Upper lobe of left lung (tissue), 6 donors: ENCODE data around the gene LRIG3. TPM values are rescaled to one million over a fixed set of nuclear protein-coding genes. Genes with fewer than 3 reads are reported as not detected.

ENCODE experiments used
- ATAC-seq, 2 donors: fragments of 200-7000 bp; cut with Tn5 transposase; one replicate each; pipeline ENCODE4 v1.9.1; 2022; ENCODE audit warnings: mild to moderate bottlenecking in 2 of 2, moderate library complexity in 2 of 2; ENCODE audit not compliant: low FRiP score in 2 of 2
- DNase-seq, 2 donors: peaks; one replicate each; pipeline ENCODE4 v3.0.0-alpha.2; 2019 to 2020
- H3K27ac ChIP-seq, 4 donors: fragments of 200-600 bp; sonication (generic); one replicate each; pipeline ENCODE4 v1.5.1; 2016 to 2019
- H3K27me3 ChIP-seq, 4 donors: fragments of 200-600 bp; sonication (generic); one replicate each; pipeline ENCODE4 v1.5.1; 2017 to 2019
- H3K36me3 ChIP-seq, 4 donors: fragments of 200-600 bp; sonication (generic); one replicate each; pipeline ENCODE4 v1.5.1; 2016 to 2019
- H3K4me1 ChIP-seq, 4 donors: fragments of 200-600 bp; sonication (generic); one replicate each; pipeline ENCODE4 v1.5.1; 2018 to 2019
- H3K4me3 ChIP-seq, 4 donors: fragments of 200-600 bp; sonication (generic); one replicate each; pipeline ENCODE4 v1.5.1; 2017 to 2019; ENCODE audit warnings: mild to moderate bottlenecking in 2 of 4, moderate library complexity in 1 of 4
- H3K9me3 ChIP-seq, 4 donors: fragments of 200-600 bp; sonication (generic); one replicate each; pipeline ENCODE4 v1.5.1; 2018 to 2019
- CTCF ChIP-seq, 6 experiments: fragments of 450-650 bp in 4 of 6; fragments of 200-600 bp in 2 of 6; sonication (generic) in 2 of 6; IDR thresholded peaks; one replicate each; pipeline ENCODE4 v1.5.1; 2016 to 2019; ENCODE audit warnings: antibody characterized with exemption in 6 of 6
- EP300 ChIP-seq, 4 donors: sonication (generic); formaldehyde crosslinking; IDR thresholded peaks; one replicate each; pipeline ENCODE4 v1.5.1; 2017; ENCODE audit warnings: antibody characterized with exemption in 4 of 4, control low read depth in 2 of 4
- POLR2A ChIP-seq, 4 donors: fragments of 450-650 bp; IDR thresholded peaks; one replicate each; pipeline ENCODE4 v1.5.1; 2016 to 2017; ENCODE audit warnings: antibody characterized with exemption in 4 of 4, mild to moderate bottlenecking in 2 of 4
- POLR2AphosphoS5 ChIP-seq, 2 donors: sonication (generic); formaldehyde crosslinking; IDR thresholded peaks; one replicate each; pipeline ENCODE4 v1.5.1; 2017; ENCODE audit warnings: antibody characterized with exemption in 2 of 2
- WGBS, 2 donors: methylation state at CpG; one replicate each; pipeline ENCODE4 v1.1.5; 2017 to 2018; 5-methylcytosine and 5-hydroxymethylcytosine counted together
- total RNA-seq, 6 donors: library from RNA; depleted of rRNA in 4 of 6; stranded (reverse); fragments of >200 nt in 4 of 6; gene quantifications; one replicate each; pipeline versions ENCODE4 v1.1.0 to v1.2.1, GENCODE V29; 2016 to 2021
- donor health status: DM: no; HTN: no; CAD: no; lungs with moderate emphysema.
- donor health status: DM: no; HTN: yes; CAD: no; lungs with severe emphysema.

LRIG3 gene
- total RNA-seq, 6 donors from 2014 or later = 18.3 to 91.8 (median 33.1) TPM

GRCh38 chr12:58926586-58926985 is 6.3 kb upstream of the LRIG3 start:
- Histone ChIP-seq H3K27ac (no peak overlapping the region), H3K4me3 (no peak overlapping the region), H3K4me1 (peaks cover 0 to 5% (median 0%) of the 10 kb centered on the region in 4 donors), H3K27me3 (no peaks in the 10 kb centered on the region), H3K36me3 (no peaks in the 10 kb centered on the region), H3K9me3 (no peaks in the 10 kb centered on the region)
- DNase-seq (no peak), ATAC-seq (no peak)
- TF ChIP-seq CTCF (IDR thresholded peaks at IDR 0.05) = no peak
- TF ChIP-seq POLR2A (IDR thresholded peaks at IDR 0.05) = no peak
- no peak for TF ChIP-seq POLR2AphosphoS5 (IDR thresholded peaks at IDR 0.05)
- no peak for TF ChIP-seq EP300 (IDR thresholded peaks at IDR 0.05)

- Histone ChIP-seq H3K4me1 (peaks cover 0 to 10% (median 4%) of the 10 kb centered on the region in 4 donors), H3K9me3 (no peaks in the 10 kb centered on the region), H3K27me3 (no peaks in the 10 kb centered on the region), H3K27ac (no peak overlapping the region), H3K4me3 (no peak overlapping the region), H3K36me3 (no peaks in the 10 kb centered on the region)
- 51 to 68% methylated on average over 2 of the region's 2 CpGs for WGBS, 2 donors
- DNase-seq (no peak), ATAC-seq (no peak)
- TF ChIP-seq POLR2A (IDR thresholded peaks at IDR 0.05) = no peak
Measured at GRCh38 chr12:58925751-58926150, 5.4 kb upstream of the LRIG3 start.

- TF ChIP-seq EP300 (IDR thresholded peaks at IDR 0.05) (no peak), POLR2A (IDR thresholded peaks at IDR 0.05) (no peak), CTCF (IDR thresholded peaks at IDR 0.05) (no peak), POLR2AphosphoS5 (IDR thresholded peaks at IDR 0.05) (no peak)
- Histone ChIP-seq H3K4me3 (no peak overlapping the region), H3K9me3 (no peaks in the 10 kb centered on the region), H3K27me3 (no peaks in the 10 kb centered on the region), H3K4me1 (peaks cover 0 to 13% (median 5%) of the 10 kb centered on the region in 4 donors), H3K27ac (no peak overlapping the region), H3K36me3 (no peaks in the 10 kb centered on the region)
- no peak for DNase-seq
- no peak for ATAC-seq
- WGBS, 2 donors = 0 to 8% methylated on average over 1 of the region's 1 CpG
Measured at GRCh38 chr12:58925111-58925611, 4.9 kb upstream of the LRIG3 start.

GRCh38 chr12:58924652-58925051 is 4.3 kb upstream of the LRIG3 start:
- DNase-seq (no peak), ATAC-seq (no peak)
- H3K9me3 ChIP-seq = no peaks in the 10 kb centered on the region
- WGBS, 2 donors = 96 to 97% methylated on average over 1 of the region's 1 CpG
- H3K4me3 ChIP-seq = no peak overlapping the region
- H3K36me3 ChIP-seq = no peaks in the 10 kb centered on the region
- no peak overlapping the region for H3K27ac ChIP-seq
- H3K4me1 ChIP-seq = peaks cover 0 to 13% (median 7%) of the 10 kb centered on the region in 4 donors
- TF ChIP-seq POLR2A (IDR thresholded peaks at IDR 0.05) = no peak
- no peak for TF ChIP-seq CTCF (IDR thresholded peaks at IDR 0.05)
- no peaks in the 10 kb centered on the region for H3K27me3 ChIP-seq

- peaks cover 0 to 13% (median 7%) of the 10 kb centered on the region in 4 donors for H3K4me1 ChIP-seq
- no peak for ATAC-seq
- H3K36me3 ChIP-seq = no peaks in the 10 kb centered on the region
- H3K27me3 ChIP-seq = no peaks in the 10 kb centered on the region
- no peaks in the 10 kb centered on the region for H3K9me3 ChIP-seq
- DNase-seq = no peak
- H3K27ac ChIP-seq = no peak overlapping the region
- no peak overlapping the region for H3K4me3 ChIP-seq
- no peak for TF ChIP-seq EP300 (IDR thresholded peaks at IDR 0.05)
- TF ChIP-seq POLR2AphosphoS5 (IDR thresholded peaks at IDR 0.05) = no peak
- TF ChIP-seq CTCF (IDR thresholded peaks at IDR 0.05) = no peak
- no peak for TF ChIP-seq POLR2A (IDR thresholded peaks at IDR 0.05)
- WGBS, 2 donors = 60 to 76% methylated on average over 4 of the region's 4 CpGs
Measured at GRCh38 chr12:58923781-58924180, 3.5 kb upstream of the LRIG3 start.
